ENCODE results near the gene DPP6. TPM values are rescaled to one million over a fixed set of nuclear protein-coding genes. Genes with fewer than 3 reads are reported as not detected.
"Not testable (repeated sequence)": the region's sequence is repeated elsewhere in the genome, so short reads cannot be mapped to it uniquely, and the experiment has no call there.

DPP6 gene
- polyA plus RNA-seq, 10 donors, result 2.7 to 7.9 (median 4.9) TPM

GRCh38 chr7:154072395-154073181 is 20.4 kb downstream of the DPP6 start:
- not testable (repeated sequence) for DNase-seq

GRCh38 chr7:154078523-154078922 is 26.3 kb downstream of the DPP6 start:
- not testable (repeated sequence) for DNase-seq

GRCh38 chr7:154080249-154080648 is 28.1 kb downstream of the DPP6 start:
- not testable (repeated sequence) for DNase-seq

GRCh38 chr7:154087037-154087725 is 35.0 kb downstream of the DPP6 start:
- not testable (repeated sequence) for DNase-seq

- DNase-seq, result not testable (repeated sequence)
Observed at GRCh38 chr7:154092093-154092492, 39.9 kb downstream of the DPP6 start.

- DNase-seq, result not testable (repeated sequence)
Observed at GRCh38 chr7:154095201-154095600, 43.0 kb downstream of the DPP6 start.

- DNase-seq, result not testable (repeated sequence)
Observed at GRCh38 chr7:154105063-154105462, 52.9 kb downstream of the DPP6 start.

- DNase-seq, result not testable (repeated sequence)
Observed at GRCh38 chr7:154109615-154110014, 57.4 kb downstream of the DPP6 start.

GRCh38 chr7:154113732-154114351 is 61.6 kb downstream of the DPP6 start:
- DNase-seq, result not testable (repeated sequence)

GRCh38 chr7:154117411-154118390 is 65.5 kb downstream of the DPP6 start:
- not testable (repeated sequence) for DNase-seq

- DNase-seq, result not testable (repeated sequence)
Observed at GRCh38 chr7:154120825-154121224, 68.6 kb downstream of the DPP6 start.

GRCh38 chr7:154122720-154123119 is 70.5 kb downstream of the DPP6 start:
- not testable (repeated sequence) for DNase-seq

- not testable (repeated sequence) for DNase-seq
Observed at GRCh38 chr7:154123397-154123796, 71.2 kb downstream of the DPP6 start.

- not testable (repeated sequence) for DNase-seq
Observed at GRCh38 chr7:154129142-154129541, 76.9 kb downstream of the DPP6 start.

- not testable (repeated sequence) for DNase-seq
Observed at GRCh38 chr7:154132617-154133016, 80.4 kb downstream of the DPP6 start.

GRCh38 chr7:154133703-154134277 is 81.6 kb downstream of the DPP6 start:
- not testable (repeated sequence) for DNase-seq

GRCh38 chr7:154134698-154135097 is 82.5 kb downstream of the DPP6 start:
- DNase-seq, result not testable (repeated sequence)

- DNase-seq, result not testable (repeated sequence)
Observed at GRCh38 chr7:154135646-154136045, 83.4 kb downstream of the DPP6 start.

- not testable (repeated sequence) for DNase-seq
Observed at GRCh38 chr7:154145922-154146706, 93.9 kb downstream of the DPP6 start.

GRCh38 chr7:154146707-154147038 is 94.5 kb downstream of the DPP6 start:
- not testable (repeated sequence) for DNase-seq

All from muscle of back (tissue), 11 donors.